HG03039 (cell line): ENCODE data around the gene FZD8.
"Not testable (repeated sequence)": the region's sequence is repeated elsewhere in the genome, so short reads cannot be mapped to it uniquely, and the experiment has no call there.

Experiments used
- ATAC-seq: cut with Tn5 transposase; IDR thresholded peaks from one replicate; pipeline ENCODE4 v1.9.1; 2021; ENCODE audit warnings: mild to moderate bottlenecking, moderate library complexity; ENCODE audit not compliant: unreplicated experiment

Gene FZD8, protein sequence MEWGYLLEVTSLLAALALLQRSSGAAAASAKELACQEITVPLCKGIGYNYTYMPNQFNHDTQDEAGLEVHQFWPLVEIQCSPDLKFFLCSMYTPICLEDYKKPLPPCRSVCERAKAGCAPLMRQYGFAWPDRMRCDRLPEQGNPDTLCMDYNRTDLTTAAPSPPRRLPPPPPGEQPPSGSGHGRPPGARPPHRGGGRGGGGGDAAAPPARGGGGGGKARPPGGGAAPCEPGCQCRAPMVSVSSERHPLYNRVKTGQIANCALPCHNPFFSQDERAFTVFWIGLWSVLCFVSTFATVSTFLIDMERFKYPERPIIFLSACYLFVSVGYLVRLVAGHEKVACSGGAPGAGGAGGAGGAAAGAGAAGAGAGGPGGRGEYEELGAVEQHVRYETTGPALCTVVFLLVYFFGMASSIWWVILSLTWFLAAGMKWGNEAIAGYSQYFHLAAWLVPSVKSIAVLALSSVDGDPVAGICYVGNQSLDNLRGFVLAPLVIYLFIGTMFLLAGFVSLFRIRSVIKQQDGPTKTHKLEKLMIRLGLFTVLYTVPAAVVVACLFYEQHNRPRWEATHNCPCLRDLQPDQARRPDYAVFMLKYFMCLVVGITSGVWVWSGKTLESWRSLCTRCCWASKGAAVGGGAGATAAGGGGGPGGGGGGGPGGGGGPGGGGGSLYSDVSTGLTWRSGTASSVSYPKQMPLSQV

DNA sequence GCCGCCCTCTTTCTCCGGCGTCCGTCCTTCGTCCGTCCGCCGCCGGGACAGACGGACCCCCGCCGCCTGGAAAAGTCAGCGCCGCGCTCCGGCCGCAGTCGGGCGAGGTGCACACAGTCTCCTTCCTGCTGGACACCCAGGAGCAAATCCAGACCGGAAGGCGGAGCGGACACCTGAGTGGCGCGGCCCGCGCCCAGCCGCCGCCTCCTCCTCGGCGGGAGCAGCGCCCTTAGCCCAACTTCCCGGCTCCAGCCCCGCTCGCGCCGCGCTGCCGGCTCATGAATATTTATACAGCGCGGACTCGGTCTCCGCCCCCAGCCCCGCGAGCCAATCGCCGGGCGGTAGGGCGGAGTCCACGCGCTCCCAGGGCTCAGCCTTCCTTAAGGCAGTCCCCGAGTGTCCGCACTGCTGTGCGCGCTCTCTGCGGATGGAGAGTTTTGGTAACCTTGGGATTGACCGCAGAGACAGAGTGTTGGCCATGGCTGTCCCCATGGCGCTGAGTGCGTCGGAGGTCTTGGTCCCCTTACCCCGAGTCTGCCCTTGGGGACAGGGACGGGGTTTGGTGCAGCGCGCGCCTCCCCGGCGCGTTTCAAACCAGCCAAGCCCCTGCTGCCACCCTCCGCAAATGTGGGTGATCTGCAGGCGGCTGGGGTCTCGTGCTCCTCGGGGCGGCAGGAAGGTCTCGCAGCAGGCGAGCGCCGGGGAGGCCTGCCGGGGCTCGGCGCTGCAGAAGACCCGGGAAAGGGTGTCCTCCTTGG, at the start of gene FZD8:
Gene FZD8 (minus strand): TSS at position 262 of the 758 bp plus-strand sequence. CDS start 867 bp downstream, outside the sequence.
- ATAC-seq: peak; percentile 89

DNA sequence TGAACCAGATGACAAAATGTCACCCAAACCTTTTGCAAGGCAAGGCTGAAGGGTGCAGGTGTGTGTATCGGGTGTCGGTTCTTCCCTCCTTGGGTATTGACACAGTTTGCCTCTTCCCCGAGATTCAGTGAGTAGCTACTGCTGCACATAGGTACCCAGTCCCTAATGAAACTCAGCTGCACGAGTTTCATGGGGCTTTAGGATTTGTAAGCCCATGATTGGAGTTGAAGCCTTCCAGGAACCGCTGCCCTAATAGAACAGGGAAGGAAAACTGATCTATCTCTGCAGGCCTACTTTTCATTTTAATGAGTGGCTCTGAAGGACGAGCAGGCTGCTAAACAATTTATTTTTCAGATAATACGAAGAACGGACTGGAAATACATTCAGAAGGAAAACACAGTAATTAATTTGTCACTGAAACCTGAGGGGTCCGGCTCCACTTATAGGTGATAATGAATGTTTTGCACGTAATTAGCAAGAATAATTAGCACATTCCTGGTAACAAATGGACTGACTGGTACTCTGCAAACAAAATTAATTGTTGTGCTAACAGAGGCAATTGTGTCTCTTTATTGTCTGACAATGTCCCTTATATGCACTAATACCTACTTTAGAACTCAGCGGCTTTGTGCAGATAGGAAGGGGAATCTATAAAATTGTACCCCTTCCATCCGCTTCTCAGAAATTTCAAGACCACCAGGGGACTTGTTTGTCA, 49.6 kb upstream of the FZD8 start:
- no peak for ATAC-seq

DNA sequence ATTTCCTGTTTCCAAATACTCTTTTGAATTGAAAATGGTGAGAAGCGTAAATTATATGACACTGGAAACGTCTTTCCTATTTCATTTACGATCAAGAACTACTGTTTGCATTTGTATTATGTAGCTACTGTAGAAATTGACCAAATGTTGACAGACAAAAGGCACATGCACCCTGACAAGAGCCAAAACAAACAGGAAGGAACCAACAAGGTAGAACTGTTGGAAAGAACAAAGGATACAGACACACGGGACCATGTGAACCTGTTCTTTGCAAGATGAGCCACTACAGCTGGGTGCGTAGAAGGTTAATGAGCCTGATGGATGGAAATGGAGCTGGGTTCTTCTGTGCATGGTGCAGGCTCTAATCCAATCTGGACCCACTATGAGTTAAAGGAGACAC, 48.4 kb upstream of the FZD8 start:
- ATAC-seq: no peak

DNA sequence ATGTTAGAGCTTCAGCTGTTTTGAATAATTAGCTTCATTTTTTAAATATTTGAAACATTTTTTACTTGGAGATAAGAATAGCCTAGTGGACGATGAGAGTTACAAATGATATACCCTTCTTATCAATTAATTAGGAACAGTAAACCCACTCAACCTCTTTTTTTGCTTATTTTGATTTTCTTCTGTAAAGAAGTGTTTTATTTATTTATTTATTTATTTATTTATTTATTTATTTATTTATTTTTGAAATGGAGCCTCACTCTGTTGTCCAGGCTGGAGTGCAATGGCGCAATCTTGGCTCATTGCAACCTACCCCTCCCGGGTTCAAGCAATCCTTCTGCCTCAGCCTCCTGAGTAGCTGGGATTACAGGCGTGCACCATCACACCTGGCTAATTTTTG, 43.8 kb upstream of the FZD8 start:
- ATAC-seq: not testable (repeated sequence)

DNA sequence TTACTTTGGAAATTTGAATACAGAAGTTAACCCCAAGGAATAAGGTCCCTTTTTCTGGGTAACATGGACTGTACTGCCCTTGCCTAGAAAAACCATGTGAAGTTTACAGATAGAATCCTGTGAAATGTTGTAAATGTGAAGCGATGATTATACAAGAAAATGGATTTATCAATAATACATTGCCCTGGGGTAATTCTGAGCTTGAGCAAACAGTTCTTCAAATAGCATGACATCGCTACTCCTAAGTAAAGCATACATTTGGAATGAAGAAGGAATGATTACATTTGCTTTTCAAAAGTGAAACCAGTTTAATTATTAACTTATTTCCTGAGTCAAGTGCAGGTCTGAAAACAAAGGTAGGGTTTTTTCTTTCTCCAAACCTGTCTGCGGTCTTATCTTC, 43.3 kb upstream of the FZD8 start:
- ATAC-seq: no peak

DNA sequence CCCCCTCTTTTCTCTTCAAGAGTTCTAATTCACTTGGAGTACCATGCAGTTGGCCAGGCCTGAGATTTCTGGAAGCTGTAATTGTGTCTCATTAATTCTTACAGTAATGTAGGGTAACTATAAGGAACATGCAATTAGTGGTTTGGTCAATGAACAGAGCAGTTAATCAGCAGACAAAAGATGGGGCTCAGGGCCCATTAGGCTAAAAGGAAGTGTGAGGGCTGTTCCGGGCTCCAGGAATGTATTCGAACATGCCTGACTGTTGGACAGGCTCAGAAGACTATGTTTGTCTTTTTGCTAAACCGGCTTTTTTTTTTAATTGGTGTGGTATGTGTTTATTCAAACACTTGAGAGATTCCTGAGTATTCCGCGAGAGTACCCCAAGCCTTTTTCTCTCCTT, 42.5 kb upstream of the FZD8 start:
- no peak for ATAC-seq

GRCh38 chr10:35675846-35676245, 33.8 kb upstream of the FZD8 start:
- no peak for ATAC-seq

GRCh38 chr10:35674843-35675242, 32.7 kb upstream of the FZD8 start:
- no peak for ATAC-seq

- ATAC-seq: no peak
These were observed 27.0 kb upstream of the FZD8 start for GRCh38 chr10:35668865-35669650.

DNA sequence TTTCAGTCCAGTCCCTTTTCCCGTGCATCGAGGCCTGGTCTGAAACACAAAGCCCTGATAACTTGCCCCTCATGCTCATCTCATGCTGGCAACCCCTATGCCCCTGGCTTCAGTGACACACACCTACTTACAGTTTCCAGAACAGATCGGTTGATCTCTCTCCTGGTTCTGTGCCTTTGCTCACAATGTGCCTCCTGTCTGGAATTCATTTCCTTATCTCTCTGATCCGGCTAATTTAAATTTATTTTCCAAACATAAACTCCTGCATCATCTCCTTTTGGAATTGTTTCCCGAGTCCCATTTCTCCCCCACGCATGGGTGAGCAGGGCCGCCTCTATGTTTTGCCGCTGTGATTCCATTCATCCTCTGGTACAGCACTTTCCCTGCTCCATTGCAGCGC, 25.9 kb upstream of the FZD8 start:
- ATAC-seq: no peak

- ATAC-seq: no peak
These were observed 25.3 kb upstream of the FZD8 start for GRCh38 chr10:35667270-35667889.

DNA sequence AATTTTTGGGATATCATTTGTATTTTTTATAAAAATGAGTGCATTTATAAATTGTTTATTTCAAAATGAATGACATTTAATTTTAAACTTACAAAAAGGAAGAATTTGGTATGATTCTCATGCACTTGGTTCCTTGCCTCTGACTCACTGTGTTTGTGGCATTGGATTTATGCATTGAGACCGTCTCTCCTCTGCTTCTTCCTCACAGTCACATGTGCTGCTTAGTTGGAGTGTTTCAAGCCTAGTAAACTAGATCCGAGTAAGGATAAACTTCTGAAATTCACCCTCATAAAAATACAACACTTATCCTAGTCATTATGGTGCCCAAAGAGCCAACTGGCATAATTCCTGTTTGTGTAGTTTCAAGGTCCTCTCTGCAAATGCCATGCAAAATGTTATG, 19.1 kb upstream of the FZD8 start:
- no peak for ATAC-seq

GRCh38 chr10:35659456-35659855, 17.4 kb upstream of the FZD8 start:
- no peak for ATAC-seq

DNA sequence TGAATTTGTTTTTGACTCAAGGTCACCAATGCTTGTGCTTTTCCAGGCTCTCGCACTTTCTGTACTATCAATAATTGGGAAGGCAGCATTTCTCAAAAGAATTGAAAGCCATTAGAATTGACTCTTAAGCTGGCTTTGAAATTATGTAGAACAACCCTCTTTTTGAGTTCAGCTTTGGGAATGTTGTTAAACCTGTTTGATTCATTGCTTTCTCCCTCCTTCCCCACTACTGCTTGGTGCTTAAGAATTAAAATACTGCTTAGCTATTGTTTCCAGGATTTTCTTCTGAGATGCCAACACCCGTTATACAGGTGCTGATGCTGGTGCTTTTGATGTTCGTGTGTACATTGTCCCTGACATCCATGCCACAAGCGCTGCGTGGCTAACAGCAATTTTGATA, 15.5 kb upstream of the FZD8 start:
- ATAC-seq: no peak

DNA sequence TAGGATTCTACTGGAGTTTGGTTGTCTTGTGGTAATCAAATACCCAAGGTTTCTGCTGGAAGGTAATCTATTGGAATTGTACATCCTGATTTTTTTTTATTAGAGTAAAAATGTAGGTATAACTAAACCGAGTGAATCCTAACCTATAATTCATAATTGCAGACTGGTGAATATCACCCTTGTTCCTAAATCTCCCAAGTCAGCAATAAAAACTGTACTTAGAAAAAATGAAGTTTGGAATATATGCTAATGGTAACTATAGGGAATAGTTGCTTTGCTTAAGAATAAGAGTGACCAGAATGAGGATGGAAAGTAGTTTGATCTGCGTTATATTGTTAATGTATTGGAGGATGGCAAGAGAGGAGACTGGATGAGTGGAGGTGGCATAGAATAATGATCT, 10.7 kb upstream of the FZD8 start:
- ATAC-seq: no peak

DNA sequence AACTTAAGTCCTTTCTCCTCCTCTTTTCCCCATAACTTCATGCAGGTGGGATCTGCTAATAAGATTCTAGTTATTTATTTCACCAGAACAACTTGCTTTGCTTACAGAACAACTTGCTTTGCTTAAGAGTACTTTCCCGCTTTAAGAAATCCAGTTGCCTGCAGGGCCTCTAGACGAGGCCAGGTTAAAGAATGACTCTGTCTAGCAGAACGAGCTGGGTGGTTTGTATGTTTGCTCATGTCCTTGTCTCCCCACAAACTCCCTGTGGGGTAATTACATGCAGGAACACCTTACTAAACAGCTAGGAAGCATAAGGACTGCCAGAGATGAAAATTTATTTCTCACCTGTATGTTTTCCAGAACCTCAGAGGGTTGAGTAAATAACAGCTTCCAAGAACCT, 8.8 kb upstream of the FZD8 start:
- no peak for ATAC-seq

DNA sequence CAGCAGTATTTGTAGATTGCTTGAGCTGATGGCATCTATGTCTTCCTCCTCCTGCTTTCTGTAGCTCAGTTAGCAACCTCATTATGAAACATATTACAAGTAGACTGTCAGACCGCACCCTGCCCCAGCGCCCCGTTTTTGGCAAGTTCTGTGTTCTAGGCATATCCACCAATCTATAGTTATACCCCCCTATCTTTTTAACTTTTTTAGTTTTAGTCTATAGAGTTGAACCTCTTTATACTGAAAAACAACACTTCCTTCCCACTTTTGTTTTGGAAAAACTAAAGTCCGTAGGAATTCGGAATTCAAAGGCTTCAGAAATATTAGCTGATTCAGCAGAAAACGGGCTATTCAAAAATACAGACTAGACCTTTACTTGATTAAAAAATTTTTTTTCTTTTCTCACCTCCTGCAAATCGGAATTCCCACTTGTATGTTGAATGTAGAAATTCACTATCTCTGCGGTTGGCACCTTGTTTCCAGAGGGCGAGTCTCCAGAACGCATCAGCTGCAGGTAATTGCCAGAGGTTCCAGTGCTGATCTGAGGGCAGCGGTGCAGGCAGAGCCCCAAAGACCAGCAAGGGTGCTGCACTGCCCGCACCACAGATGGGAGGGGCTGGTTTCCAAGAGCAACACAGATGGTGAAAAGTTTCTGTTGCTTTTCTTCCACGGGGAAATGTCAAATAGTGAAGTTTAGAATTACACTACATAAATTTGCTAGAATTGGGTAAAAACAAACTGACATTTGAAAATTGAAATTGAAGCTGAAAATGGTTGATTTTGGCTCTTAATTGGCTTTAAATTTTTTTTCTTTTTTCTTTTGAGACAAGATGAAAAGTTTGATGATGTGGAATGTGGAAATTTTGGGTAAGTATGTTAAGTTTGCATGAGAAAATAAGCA, 2.2 kb upstream of the FZD8 start:
- no peak for ATAC-seq

- no peak for ATAC-seq
These were observed 1.3 kb upstream of the FZD8 start for GRCh38 chr10:35643151-35644049.
